HG02678 (cell line): ENCODE measurements around the gene ITGAE.

Source experiments
- ATAC-seq: cut with Tn5 transposase; IDR thresholded peaks from one replicate; pipeline ENCODE4 v1.9.1; 2021; ENCODE audit warnings: mild to moderate bottlenecking, moderate library complexity; ENCODE audit not compliant: unreplicated experiment

The ITGAE gene

GRCh38 chr17:3821101-3821500 lies 20.1 kb upstream of the ITGAE start:
- no peak for ATAC-seq

- no peak for ATAC-seq
These were observed 17.8 kb upstream of the ITGAE start for GRCh38 chr17:3818786-3819185.

GRCh38 chr17:3817851-3818605 lies 17.0 kb upstream of the ITGAE start:
- no peak for ATAC-seq

- ATAC-seq: no peak
These were observed 14.9 kb upstream of the ITGAE start for GRCh38 chr17:3815925-3816324.

- no peak for ATAC-seq
These were observed 14.1 kb upstream of the ITGAE start for GRCh38 chr17:3815122-3815521.

GRCh38 chr17:3814361-3814760 lies 13.4 kb upstream of the ITGAE start:
- no peak for ATAC-seq

- ATAC-seq: no peak
These were observed 12.2 kb upstream of the ITGAE start for GRCh38 chr17:3813171-3813570.

- no peak for ATAC-seq
These were observed 11.8 kb upstream of the ITGAE start for GRCh38 chr17:3812771-3813170.

- no peak for ATAC-seq
These were observed 11.3 kb upstream of the ITGAE start for GRCh38 chr17:3812284-3812683.

- ATAC-seq: no peak
These were observed 9.0 kb upstream of the ITGAE start for GRCh38 chr17:3810019-3810418.

- no peak for ATAC-seq
These were observed 8.1 kb upstream of the ITGAE start for GRCh38 chr17:3809135-3809534.

GRCh38 chr17:3808701-3809100 lies 7.7 kb upstream of the ITGAE start:
- no peak for ATAC-seq

- ATAC-seq: no peak
These were observed 4.6 kb upstream of the ITGAE start for GRCh38 chr17:3805581-3805980.

- ATAC-seq: no peak
These were observed 3.5 kb upstream of the ITGAE start for GRCh38 chr17:3804503-3804931.

- ATAC-seq: no peak
These were observed 2.3 kb upstream of the ITGAE start for GRCh38 chr17:3803308-3803640.

GRCh38 chr17:3802461-3803307 lies 1.7 kb upstream of the ITGAE start:
- ATAC-seq: no peak

- ATAC-seq: no peak
These were observed 804 bp upstream of the ITGAE start for GRCh38 chr17:3801792-3802191.

GRCh38 chr17:3801347-3801746 lies 359 bp upstream of the ITGAE start:
- ATAC-seq: no peak

GRCh38 chr17:3799181-3799945 lies 1.6 kb downstream of the ITGAE start:
- no peak for ATAC-seq

- no peak for ATAC-seq
These were observed 2.5 kb downstream of the ITGAE start for GRCh38 chr17:3798273-3799180.

- ATAC-seq: peak; percentile 36
These were observed 4.2 kb downstream of the ITGAE start for GRCh38 chr17:3796822-3797170.
